Placental epithelial cell (primary cell): ENCODE measurements around the gene MAP1LC3C. TPM values are rescaled to one million over a fixed set of nuclear protein-coding genes. Genes with fewer than 3 reads are reported as not detected.

Source experiments
- total RNA-seq: library from RNA; depleted of rRNA; stranded (reverse); fragments of >200 nt; gene quantifications from 2 replicates; pipeline ENCODE4 v1.2.3, GENCODE V29; 2012

MAP1LC3C gene
- 0.22 TPM in 1 of 2 replicates, not detected in the other for total RNA-seq

DNA sequence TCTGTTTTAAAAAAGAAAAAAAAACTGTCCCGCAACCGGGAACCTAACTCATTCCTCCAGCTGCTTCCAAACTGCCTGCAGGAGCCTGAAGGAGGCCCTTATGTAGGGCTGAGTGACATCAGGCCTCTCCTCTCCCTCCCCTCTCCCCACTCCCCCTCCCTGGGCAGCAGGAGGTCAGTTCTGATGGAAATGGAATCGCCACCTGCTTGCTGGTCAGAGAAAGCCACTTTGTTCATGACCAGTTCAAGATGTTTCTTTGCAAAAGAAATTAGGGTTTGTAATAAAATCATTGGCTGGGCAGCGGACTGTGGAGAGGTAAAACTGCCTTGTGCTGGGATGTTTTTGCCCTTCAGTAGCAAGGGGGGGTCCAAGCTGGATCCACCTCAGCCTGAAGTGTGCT, at the start of gene MAP1LC3C:
MAP1LC3C (minus strand) TSS at position 73 of the 400 bp plus-strand sequence. CDS start 90 bp downstream, outside the sequence.

DNA sequence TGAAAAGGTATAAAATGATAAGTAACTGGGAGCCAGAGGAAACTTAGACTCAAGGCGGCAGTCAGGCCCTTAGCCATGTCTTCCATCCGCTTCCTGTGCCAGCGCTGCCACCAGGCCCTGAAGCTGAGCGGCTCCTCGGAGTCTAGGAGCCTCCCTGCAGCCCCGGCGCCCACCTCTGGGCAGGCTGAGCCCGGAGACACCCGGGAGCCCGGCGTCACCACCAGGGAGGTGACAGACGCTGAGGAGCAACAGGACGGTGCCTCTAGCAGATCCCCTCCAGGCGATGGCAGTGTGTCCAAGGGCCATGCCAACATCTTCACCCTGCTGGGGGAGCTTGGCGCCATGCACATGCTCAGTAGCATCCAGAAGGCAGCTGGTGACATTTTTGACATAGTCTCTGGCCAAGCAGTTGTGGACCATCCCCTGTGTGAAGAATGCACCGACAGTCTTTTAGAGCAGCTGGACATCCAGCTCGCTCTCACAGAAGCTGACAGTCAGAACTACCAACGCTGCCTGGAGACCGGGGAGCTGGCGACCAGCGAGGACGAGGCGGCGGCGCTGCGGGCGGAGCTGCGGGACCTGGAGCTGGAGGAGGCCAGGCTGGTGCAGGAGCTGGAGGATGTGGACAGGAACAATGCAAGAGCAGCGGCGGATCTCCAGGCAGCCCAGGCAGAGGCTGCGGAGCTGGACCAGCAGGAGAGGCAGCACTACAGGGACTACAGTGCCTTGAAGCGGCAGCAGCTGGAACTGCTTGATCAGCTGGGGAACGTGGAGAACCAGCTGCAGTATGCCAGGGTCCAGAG, 41.0 kb downstream of the MAP1LC3C start, which contains the start of gene BECN2:
BECN2 (plus strand) TSS at position 76 of the 803 bp plus-strand sequence; CDS start at position 76, 0 bp downstream.

Other genes starting within 250 kb of the MAP1LC3C start
- gene EXO1, start 150.9 kb downstream of the MAP1LC3C start, total RNA-seq, result 11.4 and 11.9 TPM in 2 replicates
- not detected in 2 replicates for gene BECN2, start 41.3 kb downstream of the MAP1LC3C start, total RNA-seq